ENCODE measurements around the gene MEOX1.

MEOX1 gene

DNA sequence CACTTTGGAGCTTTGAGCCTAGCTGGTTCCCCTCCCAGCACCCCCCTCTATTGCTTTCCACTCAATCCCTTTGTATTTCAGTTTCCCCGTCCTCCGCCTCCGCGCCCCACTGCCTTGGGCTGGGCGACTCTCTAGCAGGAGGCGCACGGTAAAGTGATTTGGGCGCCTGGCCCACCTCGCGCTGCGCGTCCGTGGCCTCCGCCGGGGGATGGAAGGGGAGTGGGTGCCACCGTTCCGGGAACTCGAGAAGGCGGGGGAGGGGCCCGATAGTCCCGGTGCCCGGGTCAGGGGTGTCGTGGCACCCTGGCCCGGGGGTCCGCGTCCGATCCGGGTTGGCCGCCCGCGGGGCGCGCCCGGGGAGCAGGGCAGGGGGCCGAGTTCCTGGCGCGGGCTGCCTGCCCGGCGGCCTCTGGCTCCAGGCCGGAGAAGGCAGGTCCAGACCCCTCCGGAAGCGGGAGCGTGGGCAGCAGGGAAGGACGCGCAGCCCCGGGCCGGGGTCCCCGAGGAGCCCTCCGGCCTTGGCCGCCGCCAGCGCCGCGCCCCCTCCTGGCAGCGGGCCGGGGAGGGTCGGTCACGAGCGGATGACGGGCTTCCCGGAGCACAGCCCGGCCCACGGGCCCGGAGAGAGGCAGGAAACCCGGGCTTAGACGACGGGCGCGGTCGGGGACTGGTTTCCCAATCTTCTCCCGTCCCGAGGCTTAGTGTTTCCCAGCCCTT is 15.8 kb downstream of the MEOX1 start:
- no peak overlapping the region for H3K4me3 ChIP-seq (ENCODE audit: low read depth, low read length)
- no peak for DNase-seq (ENCODE audit: low read depth)
- TF ChIP-seq, protein P1, sequence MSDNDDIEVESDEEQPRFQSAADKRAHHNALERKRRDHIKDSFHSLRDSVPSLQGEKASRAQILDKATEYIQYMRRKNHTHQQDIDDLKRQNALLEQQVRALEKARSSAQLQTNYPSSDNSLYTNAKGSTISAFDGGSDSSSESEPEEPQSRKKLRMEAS (IDR thresholded peaks at IDR 0.05; ENCODE audit: low read depth, low read length) = no peak
- TF ChIP-seq, protein P2, sequence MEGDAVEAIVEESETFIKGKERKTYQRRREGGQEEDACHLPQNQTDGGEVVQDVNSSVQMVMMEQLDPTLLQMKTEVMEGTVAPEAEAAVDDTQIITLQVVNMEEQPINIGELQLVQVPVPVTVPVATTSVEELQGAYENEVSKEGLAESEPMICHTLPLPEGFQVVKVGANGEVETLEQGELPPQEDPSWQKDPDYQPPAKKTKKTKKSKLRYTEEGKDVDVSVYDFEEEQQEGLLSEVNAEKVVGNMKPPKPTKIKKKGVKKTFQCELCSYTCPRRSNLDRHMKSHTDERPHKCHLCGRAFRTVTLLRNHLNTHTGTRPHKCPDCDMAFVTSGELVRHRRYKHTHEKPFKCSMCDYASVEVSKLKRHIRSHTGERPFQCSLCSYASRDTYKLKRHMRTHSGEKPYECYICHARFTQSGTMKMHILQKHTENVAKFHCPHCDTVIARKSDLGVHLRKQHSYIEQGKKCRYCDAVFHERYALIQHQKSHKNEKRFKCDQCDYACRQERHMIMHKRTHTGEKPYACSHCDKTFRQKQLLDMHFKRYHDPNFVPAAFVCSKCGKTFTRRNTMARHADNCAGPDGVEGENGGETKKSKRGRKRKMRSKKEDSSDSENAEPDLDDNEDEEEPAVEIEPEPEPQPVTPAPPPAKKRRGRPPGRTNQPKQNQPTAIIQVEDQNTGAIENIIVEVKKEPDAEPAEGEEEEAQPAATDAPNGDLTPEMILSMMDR (IDR thresholded peaks at IDR 0.05; ENCODE audit: low read depth, low read length) = no peak
- TF ChIP-seq MYC (IDR thresholded peaks at IDR 0.05; ENCODE audit: low read depth, low read length) (no peak), POLR2A (IDR thresholded peaks at IDR 0.05; ENCODE audit: extremely low read depth, insufficient read length) (no peak)

DNA sequence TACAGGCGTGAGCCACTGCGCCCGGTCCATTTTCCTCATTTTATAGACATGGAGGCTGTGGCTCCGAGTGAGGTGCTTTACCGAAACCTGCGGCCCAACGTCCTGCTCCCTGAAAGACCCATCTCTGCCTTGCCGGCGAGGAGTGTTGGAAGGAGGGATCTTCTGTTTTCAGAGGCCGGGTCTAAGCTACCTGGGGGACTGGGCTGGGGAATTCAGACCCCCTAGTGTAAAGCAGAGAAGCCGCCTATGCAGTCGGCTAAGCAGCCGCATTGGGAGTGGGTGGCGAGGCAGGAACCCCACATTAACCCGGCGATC is 16.3 kb downstream of the MEOX1 start:
- TF ChIP-seq, protein P2 (IDR thresholded peaks at IDR 0.05; ENCODE audit: low read depth, low read length) = no peak
- TF ChIP-seq MYC (IDR thresholded peaks at IDR 0.05; ENCODE audit: low read depth, low read length) = no peak
- TF ChIP-seq, protein P1 (IDR thresholded peaks at IDR 0.05; ENCODE audit: low read depth, low read length) = no peak
- no peak for TF ChIP-seq POLR2A (IDR thresholded peaks at IDR 0.05; ENCODE audit: extremely low read depth, insufficient read length)
- no peak overlapping the region for H3K4me3 ChIP-seq (ENCODE audit: low read depth, low read length)
- DNase-seq (ENCODE audit: low read depth) = no peak

DNA sequence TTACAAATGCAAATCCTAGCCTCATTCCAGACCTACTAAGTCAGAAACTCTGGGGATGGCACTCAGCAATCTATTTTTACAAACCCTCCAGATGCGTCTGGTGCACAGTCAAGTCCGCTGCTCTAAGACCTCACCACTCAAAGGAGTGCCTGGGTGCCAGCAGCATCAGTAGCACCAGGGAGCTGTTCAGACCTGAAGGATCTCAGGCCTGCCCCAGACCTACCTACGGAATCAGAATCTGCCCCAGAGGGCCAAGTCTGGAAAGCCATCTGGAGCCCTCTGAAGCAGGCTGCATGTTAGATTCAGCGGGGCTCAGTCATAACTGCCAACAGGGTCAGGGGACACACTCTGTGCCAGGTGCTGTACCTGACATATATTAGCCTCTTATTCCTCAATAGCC is 17.6 kb downstream of the MEOX1 start:
- H3K4me3 ChIP-seq (ENCODE audit: low read depth, low read length) = no peak overlapping the region
- no peak for DNase-seq (ENCODE audit: low read depth)
- TF ChIP-seq, protein P1 (IDR thresholded peaks at IDR 0.05; ENCODE audit: low read depth, low read length) = no peak
- TF ChIP-seq, protein P2 (IDR thresholded peaks at IDR 0.05; ENCODE audit: low read depth, low read length) = no peak
- TF ChIP-seq MYC (IDR thresholded peaks at IDR 0.05; ENCODE audit: low read depth, low read length) (no peak), POLR2A (IDR thresholded peaks at IDR 0.05; ENCODE audit: extremely low read depth, insufficient read length) (no peak)

DNA sequence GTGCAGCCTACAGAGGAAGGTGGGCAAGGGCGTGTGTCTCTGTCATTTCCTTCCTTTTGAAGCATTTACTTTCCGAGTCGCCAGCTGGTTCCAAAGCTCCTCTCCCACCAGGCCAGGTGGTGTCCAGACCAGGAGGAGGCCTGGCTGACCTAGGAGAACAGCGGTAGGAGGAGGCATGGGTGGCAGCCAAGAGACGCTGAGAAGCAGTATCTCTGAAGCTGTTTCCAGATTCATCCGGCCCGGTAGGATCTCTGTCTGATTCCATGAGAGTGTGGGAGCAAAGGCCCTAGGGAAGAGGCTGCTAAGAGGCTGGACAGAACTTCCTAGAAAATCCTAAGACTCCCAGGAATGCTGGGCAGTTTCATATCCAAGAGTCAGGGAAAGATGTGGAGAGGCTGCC is 20.3 kb downstream of the MEOX1 start:
- H3K4me3 ChIP-seq (ENCODE audit: low read depth, low read length) = no peak overlapping the region
- no peak for TF ChIP-seq POLR2A (IDR thresholded peaks at IDR 0.05; ENCODE audit: extremely low read depth, insufficient read length)
- TF ChIP-seq, protein P2 (IDR thresholded peaks at IDR 0.05; ENCODE audit: low read depth, low read length) = no peak
- no peak for TF ChIP-seq MYC (IDR thresholded peaks at IDR 0.05; ENCODE audit: low read depth, low read length)
- TF ChIP-seq, protein P1 (IDR thresholded peaks at IDR 0.05; ENCODE audit: low read depth, low read length) = no peak
- DNase-seq (ENCODE audit: low read depth) = no peak

DNA sequence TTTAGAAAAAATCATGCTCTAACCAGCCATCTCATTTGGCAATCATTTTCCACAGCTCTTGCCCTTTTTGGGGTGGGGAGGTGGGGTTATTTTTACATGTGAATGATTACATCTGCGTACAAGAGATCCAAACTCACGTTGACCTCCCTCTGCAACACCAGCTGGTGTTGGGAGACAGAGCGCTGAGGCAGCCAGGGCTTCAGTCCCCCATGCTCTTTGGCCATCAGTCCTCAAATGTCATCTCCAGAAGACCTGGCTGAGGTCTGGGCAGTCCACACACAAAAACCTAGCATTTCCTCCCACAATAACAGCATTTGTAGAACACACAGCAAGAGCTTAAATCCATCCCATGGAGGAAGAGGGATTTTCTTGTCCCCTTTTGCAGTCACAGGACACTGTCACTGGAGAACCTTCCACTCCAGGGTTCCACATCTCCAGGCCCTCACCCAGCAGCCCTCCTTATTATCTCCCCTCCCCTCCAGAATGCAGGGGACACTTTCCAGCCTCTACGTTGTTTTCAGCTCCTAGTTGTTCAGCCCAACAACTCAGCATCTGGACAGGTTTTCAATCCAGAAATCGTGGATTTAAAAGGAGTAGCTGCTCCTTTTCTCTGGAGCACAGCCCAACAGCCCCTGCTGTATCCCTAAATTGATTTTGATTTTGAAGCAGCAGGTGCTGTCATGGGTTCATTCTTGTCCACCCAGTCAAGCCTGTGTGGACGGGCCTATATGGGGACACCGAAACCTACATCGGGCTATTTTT is 21.1 kb downstream of the MEOX1 start:
- DNase-seq (ENCODE audit: low read depth) = no peak
- TF ChIP-seq POLR2A (IDR thresholded peaks at IDR 0.05; ENCODE audit: extremely low read depth, insufficient read length) = no peak
- no peak for TF ChIP-seq MYC (IDR thresholded peaks at IDR 0.05; ENCODE audit: low read depth, low read length)
- TF ChIP-seq, protein P1 (IDR thresholded peaks at IDR 0.05; ENCODE audit: low read depth, low read length) = no peak
- TF ChIP-seq, protein P2 (IDR thresholded peaks at IDR 0.05; ENCODE audit: low read depth, low read length) = no peak
- H3K4me3 ChIP-seq (ENCODE audit: low read depth, low read length) = no peak overlapping the region

Data from NB4 (cell line).